GM12892 (cell line): ENCODE results near the gene MVP.

Source experiments
- POLR2A ChIP-seq: IDR thresholded peaks from 2 replicates; pipeline ENCODE4 v1.6.1; 2011; ENCODE audit warnings: low read depth, low read length, control low read depth
- POLR2AphosphoS5 ChIP-seq: IDR thresholded peaks from 2 replicates; pipeline ENCODE4 v1.6.1; 2011; ENCODE audit warnings: low read depth, low read length, control low read depth
- TAF1 ChIP-seq: IDR thresholded peaks from 2 replicates; pipeline ENCODE4 v1.6.1; 2011; ENCODE audit warnings: low read depth, mild to moderate bottlenecking, control low read depth, low read length, borderline replicate concordance

GRCh38 chr16:29824589-29825144 is 4.4 kb downstream of the MVP start:
- TF ChIP-seq POLR2A (no peak), POLR2AphosphoS5 (no peak), TAF1 (no peak)
